Left forelimb (tissue), 1 donor: ENCODE results near the gene SLC35E2B.
"Not testable (repeated sequence)": the region's sequence is repeated elsewhere in the genome, so short reads cannot be mapped to it uniquely, and the experiment has no call there.

Source experiments
- DNase-seq: peaks from one replicate; pipeline ENCODE4 v3.0.0-alpha.2; 2018; ENCODE audit warnings: low spot score

The SLC35E2B gene

GRCh38 chr1:1638528-1638927 is 54.1 kb downstream of the SLC35E2B start:
- DNase-seq = not testable (repeated sequence)

DNA sequence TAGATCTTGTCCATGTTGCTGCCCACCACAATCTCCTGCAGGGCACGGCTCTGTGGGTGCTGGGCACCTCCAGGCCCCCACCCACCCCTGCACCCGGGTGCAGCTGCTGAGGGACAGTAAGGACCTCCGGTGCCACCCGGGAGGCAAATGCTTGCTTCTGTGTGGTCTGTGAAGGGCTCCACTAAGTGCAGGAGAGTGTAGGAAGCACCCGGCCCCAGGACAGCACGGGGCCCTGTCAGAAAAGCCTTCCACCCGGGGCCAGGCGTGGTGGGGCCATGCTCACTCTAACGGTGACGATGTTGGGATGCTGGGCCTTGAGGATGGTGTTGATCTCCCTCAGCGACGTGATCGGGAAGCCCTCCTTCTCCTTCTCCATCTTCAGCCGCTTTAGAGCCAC is 55.1 kb downstream of the SLC35E2B start:
- not testable (repeated sequence) for DNase-seq

GRCh38 chr1:1636621-1637478 is 55.7 kb downstream of the SLC35E2B start:
- DNase-seq = peak; percentile 60

- not testable (repeated sequence) for DNase-seq
Measured at GRCh38 chr1:1634613-1635012, 58.0 kb downstream of the SLC35E2B start.

DNA sequence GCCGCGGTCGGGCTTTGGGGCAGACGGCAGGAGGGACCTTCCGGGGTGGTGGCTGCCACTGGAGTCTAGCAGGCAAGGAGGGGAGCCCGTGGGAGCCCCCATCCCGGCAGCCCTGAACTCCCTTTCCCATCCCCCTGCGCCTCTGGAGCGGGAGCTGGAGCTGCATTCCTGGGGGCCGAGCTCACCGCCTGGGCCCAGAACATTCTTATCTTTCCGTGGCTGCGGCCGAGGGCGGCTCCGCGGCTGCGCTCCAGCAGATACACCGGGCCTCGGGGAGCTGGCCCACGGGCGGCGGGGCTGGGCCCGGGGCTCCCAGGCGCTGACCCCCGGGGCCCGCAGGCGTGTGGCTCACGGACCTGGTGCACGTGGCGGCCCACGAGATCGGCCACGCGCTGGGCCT is 59.2 kb downstream of the SLC35E2B start:
- DNase-seq = not testable (repeated sequence)

DNA sequence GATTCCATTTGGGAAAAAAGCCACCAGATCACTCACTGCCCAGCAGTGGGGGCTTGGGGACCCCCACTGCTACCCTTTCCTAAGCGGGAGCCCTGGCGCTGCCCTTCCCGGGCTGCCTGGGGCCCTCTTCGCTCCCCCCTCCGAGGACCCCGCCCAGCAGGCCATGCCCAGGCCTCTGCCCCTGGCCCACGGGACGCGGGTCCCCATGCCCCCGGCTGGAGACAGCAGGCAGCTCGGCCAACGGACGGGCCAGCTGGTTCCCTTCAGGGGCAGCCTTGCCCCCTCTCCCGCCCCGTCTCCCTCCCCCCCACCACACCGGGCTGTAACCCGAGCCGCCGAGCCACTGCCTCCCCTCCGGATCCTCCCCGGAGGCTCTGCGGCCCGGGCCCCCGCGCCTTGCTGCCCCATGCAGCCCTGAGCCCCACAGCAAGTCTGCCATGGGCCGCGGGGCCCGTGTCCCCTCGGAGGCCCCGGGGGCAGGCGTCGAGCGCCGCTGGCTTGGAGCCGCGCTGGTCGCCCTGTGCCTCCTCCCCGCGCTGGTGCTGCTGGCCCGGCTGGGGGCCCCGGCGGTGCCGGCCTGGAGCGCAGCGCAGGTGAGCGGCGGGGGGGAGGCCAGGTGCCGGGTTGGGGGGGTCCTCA is 60.7 kb downstream of the SLC35E2B start, which contains the start of gene MMP23B:
TSS of gene MMP23B (plus strand) at position 392 of the 639 bp plus-strand sequence. CDS start at position 438, 46 bp downstream.
- DNase-seq = peak; percentile 81

DNA sequence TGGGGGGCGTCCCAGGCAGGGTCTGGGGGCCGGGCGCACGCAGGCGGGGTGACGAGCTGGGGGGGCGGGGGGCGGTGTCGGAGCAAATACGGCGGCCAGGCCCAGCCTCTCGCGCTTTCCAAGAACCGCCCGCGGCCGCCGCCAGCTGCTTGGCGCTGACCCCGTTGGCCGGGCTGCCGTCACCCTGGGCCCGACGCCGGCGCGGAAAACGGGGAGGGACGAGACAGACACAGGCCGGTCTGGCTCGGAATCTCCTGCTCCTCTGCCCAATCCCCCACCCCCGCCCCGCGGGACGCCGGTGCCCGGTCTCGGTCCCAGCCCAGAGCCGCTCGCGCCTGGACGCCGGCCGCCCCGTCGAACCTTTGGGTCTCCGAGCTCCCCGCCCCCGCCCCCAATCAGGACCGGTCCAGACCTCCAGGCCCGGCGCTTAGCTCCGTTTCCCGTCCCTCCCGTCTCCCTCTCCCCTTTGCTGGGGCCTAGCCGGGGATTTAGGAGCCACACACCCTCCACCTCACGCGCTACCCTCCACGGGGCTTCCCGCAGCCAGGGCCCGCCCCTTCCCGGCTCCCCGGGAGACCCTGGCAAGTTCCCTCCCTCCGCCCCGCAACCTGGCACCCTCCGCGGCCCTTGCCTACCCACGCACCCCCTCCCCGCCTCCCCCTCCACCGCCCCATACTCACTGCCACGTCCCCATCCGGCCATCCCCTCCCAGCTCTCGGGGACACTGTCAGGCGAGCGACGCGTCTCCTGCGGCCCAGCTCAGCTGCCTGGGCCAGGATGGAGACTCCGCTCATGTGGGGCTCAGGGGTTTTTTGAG is 61.4 kb downstream of the SLC35E2B start:
- DNase-seq = peak; percentile 93

GRCh38 chr1:1630191-1630964 is 62.2 kb downstream of the SLC35E2B start:
- DNase-seq = peak; percentile 92

- DNase-seq = peak; percentile 73
Measured at GRCh38 chr1:1629430-1630190, 63.0 kb downstream of the SLC35E2B start.

GRCh38 chr1:1628754-1629429 is 63.7 kb downstream of the SLC35E2B start:
- peak; percentile 67 for DNase-seq

DNA sequence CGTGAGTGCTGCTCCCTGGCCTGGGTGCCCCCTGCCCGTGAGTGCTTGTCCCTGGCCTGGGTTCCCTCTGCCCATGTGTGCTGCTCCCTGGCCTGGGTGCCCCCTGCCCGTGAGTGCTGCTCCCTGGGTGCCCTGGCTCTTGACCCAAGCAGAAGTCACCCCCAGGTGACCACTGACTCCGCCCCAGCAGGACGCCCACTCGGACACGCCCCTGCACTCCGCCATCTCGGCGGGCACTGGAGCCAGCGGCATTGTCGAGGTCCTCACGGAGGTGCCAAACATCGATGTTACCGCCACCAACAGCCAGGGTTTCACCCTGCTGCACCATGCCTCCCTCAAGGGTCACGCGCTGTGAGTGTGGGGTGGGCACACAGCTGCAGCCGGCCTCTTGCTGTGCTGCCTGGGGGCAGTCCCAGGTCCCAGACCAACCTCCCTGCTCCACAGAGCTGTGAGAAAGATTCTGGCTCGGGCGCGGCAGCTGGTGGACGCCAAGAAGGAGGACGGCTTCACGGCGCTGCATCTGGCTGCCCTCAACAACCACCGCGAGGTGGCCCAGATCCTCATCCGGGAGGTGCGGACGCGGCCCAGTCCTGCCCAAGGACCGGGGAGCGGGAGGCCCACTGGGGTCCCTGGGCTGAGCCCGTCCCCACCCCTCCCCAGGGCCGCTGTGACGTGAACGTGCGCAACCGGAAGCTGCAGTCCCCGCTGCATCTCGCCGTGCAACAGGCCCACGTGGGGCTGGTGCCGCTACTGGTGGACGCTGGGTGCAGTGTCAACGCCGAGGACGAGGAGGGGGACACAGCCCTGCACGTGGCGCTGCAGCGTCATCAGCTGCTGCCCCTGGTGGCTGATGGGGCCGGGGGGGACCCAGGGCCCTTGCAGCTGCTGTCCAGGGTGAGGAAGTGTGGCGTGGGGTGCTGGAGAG is 64.5 kb downstream of the SLC35E2B start:
- DNase-seq = peak; percentile 70

DNA sequence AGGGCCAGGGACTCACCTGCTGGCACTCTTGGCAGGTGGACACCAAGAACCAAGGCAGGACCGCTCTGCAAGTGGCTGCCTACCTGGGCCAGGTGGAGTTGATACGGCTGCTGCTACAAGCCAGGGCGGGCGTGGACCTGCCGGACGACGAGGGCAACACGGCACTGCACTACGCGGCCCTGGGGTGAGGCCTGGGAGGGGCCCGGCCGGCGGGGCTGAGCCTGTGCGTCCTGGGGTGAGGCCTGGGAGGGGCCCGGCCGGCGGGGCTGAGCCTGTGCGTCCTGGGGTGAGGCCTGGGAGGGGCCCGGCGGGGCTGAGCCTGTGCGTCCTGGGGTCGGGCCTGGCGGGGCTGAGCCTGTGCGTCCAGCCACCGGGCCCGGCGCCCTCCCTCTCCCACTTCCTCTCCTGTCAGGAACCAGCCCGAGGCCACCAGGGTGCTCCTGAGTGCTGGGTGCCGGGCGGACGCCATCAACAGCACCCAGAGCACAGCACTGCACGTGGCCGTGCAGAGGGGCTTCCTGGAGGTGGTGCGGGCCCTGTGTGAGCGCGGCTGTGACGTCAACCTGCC is 65.2 kb downstream of the SLC35E2B start:
- peak; percentile 63 for DNase-seq

DNA sequence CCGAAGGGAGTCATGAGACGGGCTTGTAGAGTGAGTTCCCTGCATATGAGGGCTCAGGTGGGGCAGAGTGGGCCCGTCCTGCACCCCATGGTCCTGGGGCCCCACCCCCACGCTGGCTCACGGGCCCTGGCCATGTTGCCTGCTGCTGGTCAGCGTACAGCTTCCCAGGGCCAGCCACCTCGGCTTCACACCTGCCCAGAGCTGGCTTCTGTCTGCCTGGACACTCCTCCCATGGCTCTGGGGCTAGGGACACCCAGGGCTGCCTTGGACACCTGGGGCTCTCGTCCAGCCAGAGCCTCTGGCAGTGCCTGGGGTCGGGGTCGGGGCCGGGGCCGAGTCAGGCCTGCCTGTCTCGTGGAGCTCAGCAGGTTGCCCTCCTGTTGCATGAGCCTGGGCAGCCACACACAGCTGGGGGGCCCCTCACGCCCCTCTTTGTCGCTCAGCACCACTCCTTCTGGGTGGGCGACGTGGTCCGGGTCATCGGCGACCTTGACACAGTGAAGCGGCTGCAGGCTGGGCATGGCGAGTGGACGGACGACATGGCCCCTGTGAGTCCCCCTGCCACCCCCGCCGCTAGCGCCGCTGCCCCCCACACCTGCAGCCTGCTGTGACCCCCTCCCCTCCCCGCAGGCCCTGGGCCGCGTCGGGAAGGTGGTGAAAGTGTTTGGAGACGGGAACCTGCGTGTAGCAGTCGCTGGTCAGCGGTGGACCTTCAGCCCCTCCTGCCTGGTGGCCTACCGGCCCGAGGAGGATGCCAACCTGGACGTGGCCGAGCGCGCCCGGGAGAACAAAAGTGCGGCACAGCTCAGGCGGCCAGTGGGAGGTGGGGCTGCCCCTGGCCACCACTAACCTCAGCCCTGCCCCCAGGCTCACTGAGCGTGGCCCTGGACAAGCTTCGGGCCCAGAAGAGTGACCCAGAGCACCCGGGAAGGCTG is 66.1 kb downstream of the SLC35E2B start:
- DNase-seq = peak; percentile 65

- no peak for DNase-seq
Measured at GRCh38 chr1:1625824-1626206, 66.8 kb downstream of the SLC35E2B start.

- no peak for DNase-seq
Measured at GRCh38 chr1:1625404-1625775, 67.2 kb downstream of the SLC35E2B start.

DNA sequence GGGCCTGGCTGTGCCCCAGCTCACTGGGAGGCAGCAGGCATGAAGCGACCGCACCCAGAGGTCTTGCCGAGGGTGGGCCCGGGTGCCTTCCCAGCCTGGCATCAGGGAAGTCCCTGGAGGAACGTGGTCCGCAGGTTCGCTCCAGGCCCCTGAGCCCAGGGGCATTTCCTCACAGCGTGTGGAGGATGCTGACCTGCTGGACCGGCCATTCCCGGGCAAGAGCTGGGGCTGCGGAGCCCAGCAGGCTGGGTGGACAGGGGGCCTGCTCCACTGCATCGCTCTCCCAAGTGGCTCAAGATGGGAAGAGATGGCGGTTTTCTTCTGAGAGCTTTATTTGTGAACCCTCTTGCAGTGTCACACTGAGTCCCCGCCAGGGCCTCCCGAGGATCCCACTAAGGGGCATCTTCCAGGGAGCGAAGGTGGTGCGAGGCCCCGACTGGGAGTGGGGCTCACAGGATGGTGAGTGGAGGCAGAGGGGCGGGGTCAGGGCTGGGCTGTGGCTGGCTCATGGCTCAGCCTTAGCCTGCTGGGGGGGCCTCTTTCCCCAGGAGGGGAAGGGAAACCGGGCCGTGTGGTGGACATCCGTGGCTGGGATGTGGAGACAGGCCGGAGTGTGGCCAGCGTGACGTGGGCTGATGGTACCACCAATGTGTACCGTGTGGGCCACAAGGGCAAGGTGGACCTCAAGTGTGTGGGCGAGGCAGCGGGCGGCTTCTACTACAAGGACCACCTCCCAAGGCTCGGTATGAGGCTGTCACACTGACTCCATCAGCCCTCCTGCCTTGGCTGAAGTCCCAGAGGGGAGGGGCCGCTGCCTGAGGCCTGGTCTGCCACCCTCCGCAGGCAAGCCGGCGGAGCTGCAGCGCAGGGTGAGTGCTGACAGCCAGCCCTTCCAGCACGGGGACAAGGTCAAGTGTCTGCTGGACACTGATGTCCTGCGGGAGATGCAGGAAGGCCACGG is 67.9 kb downstream of the SLC35E2B start:
- DNase-seq = no peak
